ENCODE results near the gene TDRD9.

DNA sequence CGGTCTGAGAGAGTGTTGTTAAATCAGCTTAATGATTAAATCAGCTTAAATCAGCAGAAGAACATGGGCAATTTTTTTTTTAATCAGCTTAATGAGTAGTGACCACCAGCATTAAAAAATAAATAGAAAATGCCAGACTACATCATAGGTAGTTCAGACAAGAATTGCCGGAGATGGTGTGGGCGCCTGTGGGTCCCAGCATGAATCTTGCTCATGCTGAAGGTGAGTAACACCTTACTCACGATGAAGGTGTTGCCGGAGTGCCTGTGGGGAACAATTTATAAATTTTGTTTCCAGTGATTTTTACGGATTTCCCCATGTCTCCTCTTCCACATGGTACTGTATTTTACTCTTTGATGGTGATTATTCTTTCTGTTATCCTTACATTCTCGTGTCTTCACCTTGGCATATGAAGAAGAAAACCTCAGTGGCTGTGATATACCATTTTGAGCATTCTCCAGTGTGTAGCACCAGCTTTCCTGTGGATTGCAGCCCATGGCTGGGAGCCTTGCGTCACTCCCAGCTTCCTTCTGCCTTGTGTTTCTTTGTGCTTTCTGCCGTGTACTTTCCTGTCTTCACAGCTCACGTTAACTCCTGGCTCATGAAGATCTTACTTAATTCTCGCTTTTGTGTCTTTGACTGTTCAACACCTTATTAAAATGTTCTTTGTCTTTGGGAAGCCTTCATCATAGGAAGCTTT, 4.7 kb downstream of the TDRD9 start:
- TF ChIP-seq, protein P1, sequence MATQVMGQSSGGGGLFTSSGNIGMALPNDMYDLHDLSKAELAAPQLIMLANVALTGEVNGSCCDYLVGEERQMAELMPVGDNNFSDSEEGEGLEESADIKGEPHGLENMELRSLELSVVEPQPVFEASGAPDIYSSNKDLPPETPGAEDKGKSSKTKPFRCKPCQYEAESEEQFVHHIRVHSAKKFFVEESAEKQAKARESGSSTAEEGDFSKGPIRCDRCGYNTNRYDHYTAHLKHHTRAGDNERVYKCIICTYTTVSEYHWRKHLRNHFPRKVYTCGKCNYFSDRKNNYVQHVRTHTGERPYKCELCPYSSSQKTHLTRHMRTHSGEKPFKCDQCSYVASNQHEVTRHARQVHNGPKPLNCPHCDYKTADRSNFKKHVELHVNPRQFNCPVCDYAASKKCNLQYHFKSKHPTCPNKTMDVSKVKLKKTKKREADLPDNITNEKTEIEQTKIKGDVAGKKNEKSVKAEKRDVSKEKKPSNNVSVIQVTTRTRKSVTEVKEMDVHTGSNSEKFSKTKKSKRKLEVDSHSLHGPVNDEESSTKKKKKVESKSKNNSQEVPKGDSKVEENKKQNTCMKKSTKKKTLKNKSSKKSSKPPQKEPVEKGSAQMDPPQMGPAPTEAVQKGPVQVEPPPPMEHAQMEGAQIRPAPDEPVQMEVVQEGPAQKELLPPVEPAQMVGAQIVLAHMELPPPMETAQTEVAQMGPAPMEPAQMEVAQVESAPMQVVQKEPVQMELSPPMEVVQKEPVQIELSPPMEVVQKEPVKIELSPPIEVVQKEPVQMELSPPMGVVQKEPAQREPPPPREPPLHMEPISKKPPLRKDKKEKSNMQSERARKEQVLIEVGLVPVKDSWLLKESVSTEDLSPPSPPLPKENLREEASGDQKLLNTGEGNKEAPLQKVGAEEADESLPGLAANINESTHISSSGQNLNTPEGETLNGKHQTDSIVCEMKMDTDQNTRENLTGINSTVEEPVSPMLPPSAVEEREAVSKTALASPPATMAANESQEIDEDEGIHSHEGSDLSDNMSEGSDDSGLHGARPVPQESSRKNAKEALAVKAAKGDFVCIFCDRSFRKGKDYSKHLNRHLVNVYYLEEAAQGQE (IDR thresholded peaks at IDR 0.05; ENCODE audit: insufficient read depth in 1 of 2, low read depth in 2 of 2, low read length in 1 of 2), result no peak
- TF ChIP-seq CTCF (IDR thresholded peaks at IDR 0.05), result no peak
- TF ChIP-seq TCF7L2 (IDR thresholded peaks at IDR 0.05; ENCODE audit: low read depth, low read length), result no peak
- no peak for TF ChIP-seq POLR2AphosphoS5 (IDR thresholded peaks at IDR 0.05; ENCODE audit: low read depth, low read length)
- TF ChIP-seq SIN3A (IDR thresholded peaks at IDR 0.05; ENCODE audit: borderline replicate concordance, insufficient read depth, low read depth, low read length), result no peak

Measured in Panc1 (cell line).